Subcutaneous abdominal adipose tissue (tissue), 5 donors: ENCODE results near the gene RIPPLY2.
"Not testable (repeated sequence)": the region's sequence is repeated elsewhere in the genome, so short reads cannot be mapped to it uniquely, and the experiment has no call there.

Experiments used
- H3K27ac ChIP-seq: one replicate; pipeline ENCODE4 v1.7.0; 2013; ENCODE audit warnings: low read depth, mild to moderate bottlenecking, inconsistent platforms, low read length, moderate library complexity
- H3K27me3 ChIP-seq, 5 donors: one replicate each; pipeline ENCODE4 v1.7.0; 2013; ENCODE audit warnings: low read length in 5 of 5, inconsistent platforms in 1 of 5; ENCODE audit not compliant: control insufficient read depth in 5 of 5, insufficient read depth in 4 of 5
- H3K36me3 ChIP-seq, 5 donors: one replicate each; pipeline ENCODE4 v1.7.0; 2013; ENCODE audit warnings: low read length in 5 of 5; ENCODE audit not compliant: control insufficient read depth in 5 of 5, insufficient read depth in 5 of 5
- H3K4me1 ChIP-seq, 5 donors: one replicate each; pipeline ENCODE4 v1.7.0; 2013; ENCODE audit warnings: low read length in 5 of 5, mild to moderate bottlenecking in 3 of 5, moderate library complexity in 1 of 5; ENCODE audit not compliant: control insufficient read depth in 5 of 5, insufficient read depth in 5 of 5
- H3K4me3 ChIP-seq, 5 donors: one replicate each; pipeline ENCODE4 v1.7.0; 2013; ENCODE audit warnings: low read length in 5 of 5, low read depth in 1 of 5
- H3K9ac ChIP-seq, 5 donors: one replicate each; pipeline ENCODE4 v1.7.0; 2013; ENCODE audit warnings: low read length in 5 of 5, mild to moderate bottlenecking in 4 of 5, moderate library complexity in 3 of 5
- H3K9me3 ChIP-seq, 5 donors: one replicate each; pipeline ENCODE4 v1.7.0; 2013; ENCODE audit warnings: low read length in 5 of 5; ENCODE audit not compliant: control insufficient read depth in 5 of 5
- donor health status: healthy.
- donor health status: healthy.
- donor health status: healthy.
- donor health status: healthy.
- donor health status: healthy.

RIPPLY2 gene

GRCh38 chr6:83893024-83893423, 39.9 kb downstream of the RIPPLY2 start:
- peaks cover 0 to 4% (median 0%) of the 10 kb centered on the region in 5 donors for H3K9me3 ChIP-seq
- H3K27me3 ChIP-seq: no peaks in the 10 kb centered on the region
- H3K4me3 ChIP-seq: no peak overlapping the region
- peaks cover 0 to 9% (median 0%) of the 10 kb centered on the region in 5 donors for H3K36me3 ChIP-seq
- no peak overlapping the region for H3K27ac ChIP-seq
- H3K9ac ChIP-seq: no peak overlapping the region
- H3K4me1 ChIP-seq: no peaks in the 10 kb centered on the region

GRCh38 chr6:83897094-83897493, 43.9 kb downstream of the RIPPLY2 start:
- H3K9ac ChIP-seq, H3K9me3 ChIP-seq, H3K4me1 ChIP-seq, H3K27ac ChIP-seq, H3K4me3 ChIP-seq, H3K27me3 ChIP-seq, H3K36me3 ChIP-seq: not testable (repeated sequence)

- Histone ChIP-seq H3K4me1 (no peaks in the 10 kb centered on the region), H3K4me3 (no peak overlapping the region), H3K27ac (no peak overlapping the region), H3K27me3 (no peaks in the 10 kb centered on the region), H3K36me3 (no peaks in the 10 kb centered on the region), H3K9me3 (peaks cover 0 to 10% (median 3%) of the 10 kb centered on the region in 5 donors), H3K9ac (no peak overlapping the region)
Measured at GRCh38 chr6:83901624-83902023, 48.5 kb downstream of the RIPPLY2 start.

- Histone ChIP-seq H3K9me3 (peaks cover 0 to 10% (median 3%) of the 10 kb centered on the region in 5 donors), H3K4me1 (no peaks in the 10 kb centered on the region), H3K27me3 (no peaks in the 10 kb centered on the region), H3K9ac (no peak overlapping the region), H3K27ac (no peak overlapping the region), H3K36me3 (peaks cover 0 to 2% (median 0%) of the 10 kb centered on the region in 5 donors), H3K4me3 (no peak overlapping the region)
Measured at GRCh38 chr6:83904395-83904794, 51.2 kb downstream of the RIPPLY2 start.

- Histone ChIP-seq H3K27ac (no peak overlapping the region), H3K4me3 (no peak overlapping the region), H3K36me3 (peaks cover 0 to 4% (median 0%) of the 10 kb centered on the region in 5 donors), H3K27me3 (no peaks in the 10 kb centered on the region), H3K9ac (no peak overlapping the region), H3K4me1 (no peaks in the 10 kb centered on the region), H3K9me3 (peaks cover 0 to 10% (median 3%) of the 10 kb centered on the region in 5 donors)
Measured at GRCh38 chr6:83905648-83906047, 52.5 kb downstream of the RIPPLY2 start.
